Cardiac septum (tissue), 1 donor: Measurements from ENCODE around the gene LSM14A. TPM values are rescaled to one million over a fixed set of nuclear protein-coding genes. Genes with fewer than 3 reads are reported as not detected.
"Not testable (repeated sequence)": the region's sequence is repeated elsewhere in the genome, so short reads cannot be mapped to it uniquely, and the experiment has no call there.

Experiments used
- DNase-seq: peaks from one replicate; pipeline ENCODE4 v3.0.0-alpha.2; 2020; ENCODE audit warnings: low spot score
- intact Hi-C: fragments of 100-400 bp; cut with DNase I; formaldehyde crosslinking; loops from one replicate; pipeline ENCODE4 v1.14.0; 2022
- total RNA-seq: library from RNA; stranded (reverse); fragmentation: NEBNext Ultra II Directional; extraction: Animal tissue kit (Norgen Biotek cat#: 25700); gene quantifications from one replicate; pipeline ENCODE4 v1.2.1, GENCODE V29; 2021
- donor health status: DM: no; HTN: no; CAD: no.

LSM14A gene
- total RNA-seq, 1 donor from 2014 or later, result 69.5 TPM

DNA sequence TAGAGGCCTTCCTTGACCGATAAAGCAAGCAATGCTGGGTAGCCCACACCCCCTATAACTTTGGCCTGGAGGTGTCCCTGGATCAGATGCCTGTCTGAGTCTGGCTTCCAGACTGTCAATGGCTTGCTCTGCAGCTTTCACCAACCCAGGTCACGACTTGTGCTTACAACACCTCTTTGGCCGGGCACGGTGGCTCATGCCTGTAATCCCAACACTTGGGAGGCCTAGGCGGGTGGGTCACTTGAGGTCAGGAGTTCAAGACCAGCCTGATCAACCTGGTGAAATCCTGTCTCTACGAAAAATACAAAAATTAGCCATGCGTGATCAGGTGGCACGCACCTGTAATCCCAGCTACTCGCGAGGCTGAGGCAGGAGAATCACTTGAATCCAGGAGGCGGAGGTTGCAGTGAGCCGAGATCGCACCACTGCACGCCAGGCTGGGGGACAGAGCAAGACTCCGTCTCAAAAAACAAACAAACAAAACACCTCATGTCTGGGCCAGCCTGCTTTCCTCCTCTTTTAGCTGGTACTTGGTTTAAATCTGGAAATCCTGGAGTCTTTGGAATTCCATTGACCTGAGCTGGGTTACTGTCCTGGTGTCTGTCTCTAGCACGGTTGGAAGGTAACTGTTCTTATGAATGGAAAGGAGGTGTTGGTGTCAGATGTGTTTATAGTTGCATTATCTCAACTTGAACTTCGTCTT, 71.7 kb downstream of the LSM14A start:
- intact Hi-C loops, result no loop called here
- DNase-seq, result no peak

- intact Hi-C loops, result no loop called here
- no peak for DNase-seq
Measured at GRCh38 chr19:34244611-34245299, 72.5 kb downstream of the LSM14A start.

DNA sequence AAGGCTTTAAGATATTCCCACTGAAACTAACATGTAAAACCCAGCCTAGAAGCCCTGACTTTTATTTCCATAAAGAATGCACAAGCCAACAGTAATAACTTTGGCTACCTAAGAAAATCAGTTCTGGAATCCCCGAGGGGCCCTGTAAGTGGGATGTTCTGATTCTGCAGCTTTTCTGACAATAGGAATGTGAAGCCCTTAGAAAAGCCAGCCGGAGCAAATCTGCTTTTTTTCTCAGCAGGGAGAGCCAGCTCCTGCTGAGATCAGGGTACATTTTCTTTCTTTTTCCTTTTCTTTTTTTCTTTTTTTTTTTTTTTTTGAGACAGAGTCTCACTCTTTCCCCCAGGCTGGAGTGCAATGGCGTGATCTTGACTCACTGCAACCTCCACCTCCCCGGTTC, 74.0 kb downstream of the LSM14A start:
- no peak for DNase-seq
- intact Hi-C loops, result no loop called here

DNA sequence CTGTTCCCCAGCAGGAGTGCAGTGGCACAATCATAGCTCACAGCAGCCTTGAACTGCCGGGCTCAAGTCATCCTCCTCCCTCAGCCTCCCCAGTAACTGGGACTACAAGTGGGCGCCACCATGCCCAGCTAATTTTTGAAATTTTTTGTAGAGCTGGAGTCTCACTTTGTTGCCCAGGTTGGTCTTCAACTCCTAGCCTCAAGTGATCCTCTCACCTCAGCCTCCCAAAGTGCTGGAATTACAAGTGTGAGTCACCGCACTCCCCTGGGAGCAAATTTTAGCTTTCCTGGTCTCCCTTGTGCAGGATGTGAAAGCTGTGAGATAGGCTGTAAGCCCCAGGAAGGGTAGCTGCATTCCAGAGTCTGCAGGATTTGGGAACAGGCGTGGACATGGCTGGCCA, 76.6 kb downstream of the LSM14A start:
- intact Hi-C loops, result no loop called here
- no peak for DNase-seq

- intact Hi-C loops, DNase-seq: not testable (repeated sequence)
Measured at GRCh38 chr19:34253167-34253566, 80.9 kb downstream of the LSM14A start.

- DNase-seq, intact Hi-C loops: not testable (repeated sequence)
Measured at GRCh38 chr19:34253681-34254045, 81.4 kb downstream of the LSM14A start.

DNA sequence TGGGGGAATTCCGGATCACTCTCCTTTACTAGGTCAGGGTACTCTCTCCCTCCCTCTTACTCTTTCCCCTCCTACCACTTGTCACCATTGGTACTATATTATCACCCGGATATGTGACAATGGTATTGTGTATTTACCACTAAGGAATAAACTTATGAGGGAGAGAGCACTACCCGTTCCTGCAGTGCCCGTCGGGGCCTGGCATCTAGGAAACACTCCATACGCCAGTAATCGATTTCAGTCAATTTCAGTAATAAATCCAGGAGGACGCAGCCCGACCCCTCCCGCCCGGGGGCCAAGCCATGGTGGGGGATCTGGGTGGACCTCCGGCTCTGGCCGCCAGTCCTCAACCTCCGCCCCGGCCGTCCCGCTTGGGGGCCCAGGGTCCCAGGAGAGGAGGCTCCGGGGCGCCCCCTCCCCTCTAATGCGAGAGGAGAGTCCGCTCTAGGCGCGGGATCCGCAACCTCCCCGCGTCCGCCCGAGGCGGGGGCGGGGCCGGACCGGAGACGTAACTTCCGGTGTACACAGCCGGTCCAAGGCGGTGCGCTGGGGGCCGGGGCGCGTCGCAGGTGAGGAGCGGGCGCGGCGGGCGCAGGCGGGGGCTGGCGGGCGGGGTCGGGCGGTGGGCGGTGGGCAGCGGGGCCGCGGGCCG, 81.9 kb downstream of the LSM14A start, which contains the start of gene GARRE1:
GARRE1 (plus strand) TSS at position 509 of the 652 bp plus-strand sequence. CDS start 45,920 bp downstream, outside the sequence.
- DNase-seq, result peak; percentile 94
- intact Hi-C loops, result no loop called here

- no peak for DNase-seq
- intact Hi-C loops, result no loop called here
Measured at GRCh38 chr19:34254698-34255432, 82.6 kb downstream of the LSM14A start.

- no peak for DNase-seq
- intact Hi-C loops, result no loop called here
Measured at GRCh38 chr19:34255546-34255945, 83.2 kb downstream of the LSM14A start.

GRCh38 chr19:34256835-34257558, 84.7 kb downstream of the LSM14A start:
- no peak for DNase-seq
- intact Hi-C loops, result no loop called here

DNA sequence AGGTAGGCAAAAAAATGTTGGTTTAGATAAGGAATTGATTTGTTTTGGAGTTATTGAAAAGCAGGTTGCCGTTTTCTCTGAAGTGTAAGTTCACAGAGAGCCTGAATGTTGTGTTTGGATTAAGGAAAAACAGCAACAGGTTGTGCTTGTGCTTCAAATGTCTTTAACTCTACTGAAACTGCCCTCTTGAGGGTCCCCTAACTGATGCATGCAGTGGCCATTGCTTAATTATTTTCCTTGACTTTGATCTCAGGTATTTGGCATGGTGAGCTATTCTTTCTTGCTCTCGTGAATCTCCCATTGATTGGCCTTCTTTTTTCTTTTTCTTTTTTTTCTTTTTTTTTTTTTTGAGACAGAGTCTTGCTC, 85.2 kb downstream of the LSM14A start:
- DNase-seq, result no peak
- intact Hi-C loops, result no loop called here

GRCh38 chr19:34259367-34260095, 87.2 kb downstream of the LSM14A start:
- intact Hi-C loops, result no loop called here
- DNase-seq, result no peak

GRCh38 chr19:34260771-34261173, 88.5 kb downstream of the LSM14A start:
- no peak for DNase-seq
- intact Hi-C loops, result no loop called here

DNA sequence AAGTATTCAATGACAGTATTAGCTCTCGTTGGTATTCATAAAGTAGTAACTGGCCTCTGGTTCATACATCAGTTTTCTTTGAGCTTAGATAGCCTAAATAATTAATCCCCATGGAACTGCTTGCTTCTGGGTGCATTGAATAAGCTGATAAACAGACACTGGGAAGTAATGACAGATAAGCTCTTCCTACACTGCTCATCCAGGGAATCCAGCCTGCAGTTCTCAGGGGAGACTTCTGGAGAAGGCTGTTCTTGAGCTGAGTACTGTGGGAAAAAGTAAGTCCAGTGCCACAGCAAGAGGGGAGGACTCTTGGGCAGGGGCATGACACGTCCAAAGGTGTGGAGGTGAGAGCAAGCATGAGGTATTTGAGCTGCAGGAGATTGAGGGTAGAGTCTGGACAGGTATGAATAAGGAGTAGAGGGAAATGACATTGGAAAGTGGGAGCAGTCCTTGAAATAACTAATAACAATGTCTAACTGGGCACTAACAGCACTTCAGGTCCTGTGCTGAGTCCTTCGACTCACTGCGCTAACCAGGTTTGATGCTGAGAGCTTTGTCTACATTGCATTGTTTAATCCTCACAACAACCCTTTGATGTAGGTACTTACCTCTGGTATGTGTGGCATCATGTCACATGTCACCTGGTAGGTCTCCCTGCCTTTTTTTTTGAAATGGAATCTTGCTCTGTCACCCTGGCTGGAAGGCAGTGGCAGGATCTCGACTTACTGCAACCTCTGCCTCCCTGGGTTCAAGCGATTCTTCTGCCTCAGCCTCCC, 89.2 kb downstream of the LSM14A start:
- intact Hi-C loops, result no loop called here
- DNase-seq, result no peak

GRCh38 chr19:34263745-34264237, 91.5 kb downstream of the LSM14A start:
- intact Hi-C loops, result no loop called here
- DNase-seq, result no peak

GRCh38 chr19:34265221-34265650, 92.9 kb downstream of the LSM14A start:
- intact Hi-C loops, result no loop called here
- DNase-seq, result no peak

- intact Hi-C loops, result no loop called here
- no peak for DNase-seq
Measured at GRCh38 chr19:34269081-34269480, 96.8 kb downstream of the LSM14A start.

- DNase-seq, result no peak
- intact Hi-C loops, result no loop called here
Measured at GRCh38 chr19:34269489-34269888, 97.2 kb downstream of the LSM14A start.
